ENCODE data around the gene HLA-F.

HLA-F gene

DNA sequence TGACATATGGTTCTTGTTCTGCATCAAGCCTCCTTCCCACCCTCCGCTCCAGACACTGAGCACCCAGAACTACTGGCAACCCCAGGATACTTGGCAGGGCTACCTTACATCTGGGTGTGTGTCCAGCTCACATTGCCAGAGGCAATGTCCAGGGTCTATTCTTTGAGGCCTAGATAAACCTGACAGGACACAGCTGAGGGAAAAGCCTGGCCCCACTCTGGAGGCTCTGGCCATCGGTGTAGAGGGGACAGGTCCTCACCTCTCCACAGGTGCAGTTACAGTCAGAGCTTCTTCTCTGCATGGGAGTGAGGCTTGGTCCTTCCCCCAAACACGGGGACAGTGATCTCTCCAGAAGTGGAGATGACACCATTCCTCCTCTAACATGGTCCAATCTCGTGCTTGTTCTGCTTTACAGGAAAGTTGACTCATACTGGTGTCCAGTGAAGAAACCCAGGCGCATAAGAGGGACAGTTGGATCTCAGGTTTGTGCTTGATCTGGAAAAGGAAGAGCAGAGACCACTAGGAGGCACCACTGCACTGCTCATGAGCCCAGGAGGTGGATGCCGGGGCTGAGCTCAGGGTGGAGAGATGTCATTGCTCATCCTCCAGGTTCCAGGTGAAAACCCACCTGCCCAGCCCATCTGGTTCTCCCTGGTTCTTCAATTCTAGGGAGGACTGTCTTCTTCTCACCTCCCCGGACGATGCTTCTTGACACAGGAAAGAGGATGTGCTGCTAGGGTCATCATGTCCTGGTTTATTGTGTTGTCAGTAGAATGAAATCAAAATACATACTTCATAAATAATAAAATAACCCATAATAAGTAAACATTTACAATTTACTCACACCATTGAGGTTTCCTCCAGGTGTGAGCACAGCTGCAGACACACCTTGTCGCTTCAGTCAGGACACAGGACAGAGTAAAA lies 14.7 kb downstream of the HLA-F start:
- H3K4me3 ChIP-seq (replicated peaks; ENCODE audit: low read depth, low read length) = no peak overlapping the region
- peak; percentile 82 for DNase-seq (ENCODE audit: low read depth)
- peak; percentile 92 for TF ChIP-seq CTCF (IDR thresholded peaks at IDR 0.05; ENCODE audit: low read length, missing control alignments)

DNA sequence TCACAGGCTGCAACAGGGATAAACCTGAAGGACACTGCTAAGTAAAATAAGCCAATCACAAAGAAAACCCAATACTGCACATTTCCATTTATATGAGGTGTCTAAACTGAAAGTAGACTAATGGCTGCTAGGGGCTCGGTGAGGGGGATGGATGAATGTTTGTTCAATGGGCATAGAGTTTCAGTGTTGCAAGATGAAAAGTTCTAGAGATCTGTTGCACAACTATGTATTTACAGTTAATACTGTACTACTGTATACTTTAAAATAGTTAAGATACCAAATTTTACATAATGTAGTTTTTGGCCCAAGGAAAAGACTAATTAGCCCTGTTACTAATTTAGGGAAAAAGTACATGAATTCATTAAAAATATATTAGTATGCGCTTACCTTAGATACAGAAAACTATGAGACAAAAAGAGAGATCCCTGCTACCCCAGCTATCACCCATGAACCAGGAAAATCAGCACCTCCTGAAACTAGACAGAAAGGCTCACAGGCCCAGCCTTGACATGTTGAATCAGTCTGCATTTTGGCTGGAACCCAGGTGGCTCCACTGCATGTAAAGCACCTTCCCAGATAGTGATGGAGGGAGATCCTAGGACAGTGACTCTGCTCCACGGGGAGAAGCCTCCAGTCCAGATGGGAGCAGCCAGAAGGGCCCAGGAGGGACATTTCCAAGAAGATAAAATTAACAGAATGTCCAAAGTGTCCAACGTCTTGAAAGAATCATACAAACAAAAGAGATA lies 16.1 kb downstream of the HLA-F start:
- no peak for TF ChIP-seq CTCF (IDR thresholded peaks at IDR 0.05; ENCODE audit: low read length, missing control alignments)
- DNase-seq (ENCODE audit: low read depth) = no peak
- H3K4me3 ChIP-seq (replicated peaks; ENCODE audit: low read depth, low read length) = no peak overlapping the region

- H3K4me3 ChIP-seq (replicated peaks; ENCODE audit: low read depth, low read length) = no peak overlapping the region
- no peak for DNase-seq (ENCODE audit: low read depth)
- no peak for TF ChIP-seq CTCF (IDR thresholded peaks at IDR 0.05; ENCODE audit: low read length, missing control alignments)
These were observed 16.6 kb downstream of the HLA-F start for GRCh38 chr6:29739882-29740261.

DNA sequence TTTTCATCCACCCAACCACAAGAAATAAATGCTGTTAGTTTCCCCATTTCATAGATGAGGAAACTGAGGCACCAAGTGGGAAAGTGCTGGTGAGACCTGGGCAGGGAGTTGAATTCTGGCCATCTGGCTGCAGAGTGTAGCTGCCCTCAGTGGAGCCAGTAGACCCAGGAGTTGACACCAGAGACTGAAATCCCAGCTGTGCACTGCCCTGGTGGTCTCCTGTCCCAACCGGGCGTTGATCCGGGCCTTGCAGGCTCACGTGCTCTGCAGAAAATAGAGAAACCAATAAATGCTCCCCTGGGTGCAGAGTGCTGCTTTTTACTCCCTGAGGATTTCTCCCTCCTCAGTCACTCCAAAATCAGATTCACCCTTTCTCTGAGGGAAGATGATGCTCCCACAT lies 18.4 kb downstream of the HLA-F start:
- no peak for DNase-seq (ENCODE audit: low read depth)
- H3K4me3 ChIP-seq (replicated peaks; ENCODE audit: low read depth, low read length) = no peak overlapping the region
- TF ChIP-seq CTCF (IDR thresholded peaks at IDR 0.05; ENCODE audit: low read length, missing control alignments) = no peak

GRCh38 chr6:29742127-29742526 lies 18.9 kb downstream of the HLA-F start:
- no peak overlapping the region for H3K4me3 ChIP-seq (replicated peaks; ENCODE audit: low read depth, low read length)
- no peak for DNase-seq (ENCODE audit: low read depth)

GRCh38 chr6:29743025-29743424 lies 19.8 kb downstream of the HLA-F start:
- no peak overlapping the region for H3K4me3 ChIP-seq (replicated peaks; ENCODE audit: low read depth, low read length)
- TF ChIP-seq CTCF (IDR thresholded peaks at IDR 0.05; ENCODE audit: low read length, missing control alignments) = no peak
- no peak for DNase-seq (ENCODE audit: low read depth)

More at GRCh38 chr6:29742127-29742526, 18.9 kb downstream of the HLA-F start:
- TF ChIP-seq CTCF (IDR thresholded peaks at IDR 0.05; ENCODE audit: low read length, missing control alignments) = no peak
